ENCODE results near the gene NOX3. TPM values are rescaled to one million over a fixed set of nuclear protein-coding genes. Genes with fewer than 3 reads are reported as not detected.

NOX3 gene
- total and polyA plus RNA-seq, 2 donors (not counting 3 experiments of a cell fraction or from before 2014, with no cell fraction given) = not detected

DNA sequence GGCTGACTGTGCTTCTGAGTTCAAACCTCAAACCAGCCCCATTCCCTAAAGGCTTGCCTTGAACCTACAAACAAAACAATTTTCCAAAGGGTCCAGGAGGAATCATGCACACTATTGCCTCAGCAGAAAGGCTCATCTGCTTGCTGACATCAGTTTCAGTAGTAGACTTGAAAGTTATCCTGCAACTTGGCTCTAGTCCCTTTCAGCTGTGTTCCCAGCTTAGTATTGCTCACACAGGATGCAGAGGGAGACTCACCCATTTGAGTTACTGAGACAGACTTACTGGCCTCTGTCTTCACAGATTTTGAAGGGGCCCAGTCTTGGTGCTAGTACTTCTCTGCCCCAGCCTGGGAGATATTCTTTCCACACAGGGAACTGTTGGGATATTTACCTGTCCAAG is 102.8 kb downstream of the NOX3 start:
- FAIRE-seq (no peak), DNase-seq (ENCODE audit: low read depth, low spot score) (no peak)
- ChIA-PET CTCF (interaction anchor here (0.6 kb wide), 1 partner anchor 1657 kb away, joined by 5 read pairs; no protein-coding TSS in a partner anchor), POLR2A (no interaction called here)
- no peak overlapping the region for H3K27ac ChIP-seq (ENCODE audit: insufficient read depth, low read depth, low read length)
- BruUV-seq (replicated peaks) = no TSS peak
- no peak overlapping the region for H3K4me2 ChIP-seq (ENCODE audit: insufficient read depth, low read length)
- H3K9ac ChIP-seq (replicated peaks; ENCODE audit: extremely low read depth, insufficient read depth, low read length) = no peak overlapping the region
- TF ChIP-seq, protein P1, sequence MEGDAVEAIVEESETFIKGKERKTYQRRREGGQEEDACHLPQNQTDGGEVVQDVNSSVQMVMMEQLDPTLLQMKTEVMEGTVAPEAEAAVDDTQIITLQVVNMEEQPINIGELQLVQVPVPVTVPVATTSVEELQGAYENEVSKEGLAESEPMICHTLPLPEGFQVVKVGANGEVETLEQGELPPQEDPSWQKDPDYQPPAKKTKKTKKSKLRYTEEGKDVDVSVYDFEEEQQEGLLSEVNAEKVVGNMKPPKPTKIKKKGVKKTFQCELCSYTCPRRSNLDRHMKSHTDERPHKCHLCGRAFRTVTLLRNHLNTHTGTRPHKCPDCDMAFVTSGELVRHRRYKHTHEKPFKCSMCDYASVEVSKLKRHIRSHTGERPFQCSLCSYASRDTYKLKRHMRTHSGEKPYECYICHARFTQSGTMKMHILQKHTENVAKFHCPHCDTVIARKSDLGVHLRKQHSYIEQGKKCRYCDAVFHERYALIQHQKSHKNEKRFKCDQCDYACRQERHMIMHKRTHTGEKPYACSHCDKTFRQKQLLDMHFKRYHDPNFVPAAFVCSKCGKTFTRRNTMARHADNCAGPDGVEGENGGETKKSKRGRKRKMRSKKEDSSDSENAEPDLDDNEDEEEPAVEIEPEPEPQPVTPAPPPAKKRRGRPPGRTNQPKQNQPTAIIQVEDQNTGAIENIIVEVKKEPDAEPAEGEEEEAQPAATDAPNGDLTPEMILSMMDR (IDR thresholded peaks at IDR 0.05; ENCODE audit: extremely low read depth in 1 of 2, insufficient read depth in 1 of 2, low read depth in 1 of 2, low read length in 2 of 2) = no peak
- no peak for TF ChIP-seq EZH2 (IDR thresholded peaks at IDR 0.05; ENCODE audit: borderline replicate concordance, low read depth, low read length, severe bottlenecking)
- no peak for TF ChIP-seq POLR2AphosphoS5 (IDR thresholded peaks at IDR 0.05; ENCODE audit: insufficient read depth, low read depth, low read length)
- no peak for TF ChIP-seq GATA2 (IDR thresholded peaks at IDR 0.05; ENCODE audit: insufficient read depth, insufficient read length, low read depth, low read length)
- TF ChIP-seq, protein P2, sequence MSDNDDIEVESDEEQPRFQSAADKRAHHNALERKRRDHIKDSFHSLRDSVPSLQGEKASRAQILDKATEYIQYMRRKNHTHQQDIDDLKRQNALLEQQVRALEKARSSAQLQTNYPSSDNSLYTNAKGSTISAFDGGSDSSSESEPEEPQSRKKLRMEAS (IDR thresholded peaks at IDR 0.05; ENCODE audit: insufficient read depth, insufficient read length) = no peak
- TF ChIP-seq MYC (IDR thresholded peaks at IDR 0.05; ENCODE audit: low read depth, low read length) = no peak
- no peak for TF ChIP-seq POLR2A (IDR thresholded peaks at IDR 0.05; ENCODE audit: low read depth, low read length)
- no peak for TF ChIP-seq JUN (IDR thresholded peaks at IDR 0.05; ENCODE audit: borderline replicate concordance, insufficient read depth, insufficient read length, low read depth)
- no peak for TF ChIP-seq FOS (IDR thresholded peaks at IDR 0.05; ENCODE audit: borderline replicate concordance, insufficient read depth, low read length)
- H3K36me3 ChIP-seq (ENCODE audit: control insufficient read depth in 2 of 2, extremely low read depth in 1 of 2, insufficient read depth in 2 of 2, low read length in 2 of 2) = no peaks in the 10 kb centered on the region
- H4K20me1 ChIP-seq (replicated peaks; ENCODE audit: control insufficient read depth, extremely low read depth, insufficient read depth, low read length) = no peaks in the 10 kb centered on the region
- no peaks in the 10 kb centered on the region for H3K4me1 ChIP-seq (ENCODE audit: control insufficient read depth, extremely low read depth, insufficient read depth, low read length)
- dilution Hi-C loops (cut with MboI; ENCODE audit: extremely low pct_ligation_motif_present, low sequenced_read_pairs) = no loop called here
- H3K27me3 ChIP-seq (ENCODE audit: control insufficient read depth in 2 of 2, insufficient read depth in 2 of 2, low read length in 2 of 2) = no peaks in the 10 kb centered on the region
- intact Hi-C loops (cut with micrococcal nuclease) = no loop called here
- H3K9me1 ChIP-seq (replicated peaks; ENCODE audit: control insufficient read depth, extremely low read depth, insufficient read depth, low read length) = no peaks in the 10 kb centered on the region
- no peak overlapping the region for H2AFZ ChIP-seq (ENCODE audit: low read depth, low read length)
- no peaks in the 10 kb centered on the region for H3K79me2 ChIP-seq (ENCODE audit: control insufficient read depth, insufficient read depth, low read length)
- no peak overlapping the region for H3K4me3 ChIP-seq (replicated peaks in 1 of 3; ENCODE audit: insufficient read depth in 1 of 3, low read depth in 1 of 3, low read length in 3 of 3)
- no peaks in the 10 kb centered on the region for H3K9me3 ChIP-seq (replicated peaks; ENCODE audit: control insufficient read depth, insufficient read depth, low read length)

All from endothelial cell of umbilical vein (primary cell).